ENCODE results near the gene ITCH. TPM values are rescaled to one million over a fixed set of nuclear protein-coding genes. Genes with fewer than 3 reads are reported as not detected.
"Not testable (repeated sequence)": the region's sequence is repeated elsewhere in the genome, so short reads cannot be mapped to it uniquely, and the experiment has no call there.

Gene ITCH
- total RNA-seq, 1 donor from 2014 or later: 39.8 TPM

DNA sequence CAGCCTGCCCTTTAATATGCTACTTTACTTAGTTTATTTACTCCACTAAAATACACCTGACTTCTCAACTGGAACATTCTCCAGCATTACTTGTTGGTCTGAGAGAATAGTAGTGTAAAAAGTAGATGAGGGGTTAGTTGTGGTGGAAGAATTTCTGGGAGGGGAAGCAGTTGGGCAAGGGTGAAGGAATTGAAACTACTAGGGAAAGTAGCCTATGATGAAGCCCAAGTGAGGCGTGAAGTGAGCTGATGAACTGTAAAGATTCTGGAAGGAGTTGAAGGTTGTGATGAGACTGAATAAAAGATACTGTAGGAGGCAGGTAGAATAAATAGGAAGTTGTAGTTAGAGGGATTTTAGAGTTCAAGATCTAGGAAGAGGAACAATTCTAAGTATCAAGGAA, 72.5 kb downstream of the ITCH start:
- intact Hi-C loops (cut with DNase I): loop anchor here (5.0 kb wide), 1 partner anchor 73 kb away; the partner anchor contains the start of gene ITCH
- ATAC-seq (no peak), DNase-seq (ENCODE audit: missing footprints) (no peak)

GRCh38 chr20:34437330-34437986, 74.4 kb downstream of the ITCH start:
- intact Hi-C loops (cut with DNase I): loop anchor here (5.0 kb wide), 1 partner anchor 75 kb away; the partner anchor contains the start of gene ITCH
- peak; percentile 75 for ATAC-seq
- no peak for DNase-seq (ENCODE audit: missing footprints)

GRCh38 chr20:34439168-34439567, 76.1 kb downstream of the ITCH start:
- intact Hi-C loops (cut with DNase I): loop anchor here (5.0 kb wide), 1 partner anchor 77 kb away; the partner anchor contains the start of gene ITCH
- ATAC-seq (no peak), DNase-seq (ENCODE audit: missing footprints) (no peak)

DNA sequence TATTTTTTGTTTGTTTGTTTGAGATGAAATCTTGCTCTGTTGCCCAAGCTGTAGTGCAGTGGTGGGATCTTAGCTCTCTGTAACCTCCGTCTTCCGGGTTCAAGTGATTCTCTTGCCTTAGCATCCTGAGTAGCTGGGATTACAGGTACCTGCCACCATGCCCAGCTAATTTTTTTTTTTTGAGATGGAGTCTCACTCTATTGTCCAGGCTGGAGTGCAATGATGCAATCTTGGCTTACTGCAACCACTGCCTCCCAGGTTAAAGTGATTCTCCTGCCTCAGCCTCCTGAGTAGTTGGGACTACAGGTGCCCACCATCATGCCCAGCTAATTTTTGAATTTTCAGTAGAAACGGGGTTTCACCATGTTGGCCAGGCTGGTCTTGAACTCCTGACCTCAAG, 78.3 kb downstream of the ITCH start:
- ATAC-seq; DNase-seq (ENCODE audit: missing footprints); intact Hi-C loops (cut with DNase I): not testable (repeated sequence)

DNA sequence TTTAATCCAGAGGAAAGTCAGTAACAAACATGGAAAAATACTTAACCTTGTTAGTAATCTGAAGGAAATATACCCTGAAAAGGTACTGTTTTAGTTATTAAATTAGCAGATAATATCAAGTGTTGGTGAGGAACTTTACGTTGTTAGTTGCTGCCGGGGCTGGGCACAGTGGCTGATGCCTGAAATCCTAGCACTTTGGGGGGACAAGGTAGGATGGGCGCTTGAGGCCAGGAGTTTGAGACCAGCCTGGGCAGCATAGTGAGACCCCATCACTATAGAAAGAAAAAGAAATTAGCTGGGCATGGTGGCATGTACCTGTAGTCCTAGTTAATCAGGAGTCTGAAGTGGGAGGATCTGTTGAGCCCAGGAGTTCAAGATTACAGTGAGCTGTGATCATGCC, 80.5 kb downstream of the ITCH start:
- intact Hi-C loops (cut with DNase I): no loop called here
- DNase-seq (ENCODE audit: missing footprints) (no peak), ATAC-seq (no peak)

GRCh38 chr20:34445177-34446065, 82.3 kb downstream of the ITCH start:
- DNase-seq (ENCODE audit: missing footprints) (no peak), ATAC-seq (no peak)
- intact Hi-C loops (cut with DNase I): no loop called here

GRCh38 chr20:34448517-34448916, 85.4 kb downstream of the ITCH start:
- intact Hi-C loops (cut with DNase I): no loop called here
- DNase-seq (ENCODE audit: missing footprints) (no peak), ATAC-seq (no peak)

- ATAC-seq: no peak
- intact Hi-C loops (cut with DNase I): no loop called here
- no peak for DNase-seq (ENCODE audit: missing footprints)
Measured at GRCh38 chr20:34449674-34450592, 86.9 kb downstream of the ITCH start.

DNA sequence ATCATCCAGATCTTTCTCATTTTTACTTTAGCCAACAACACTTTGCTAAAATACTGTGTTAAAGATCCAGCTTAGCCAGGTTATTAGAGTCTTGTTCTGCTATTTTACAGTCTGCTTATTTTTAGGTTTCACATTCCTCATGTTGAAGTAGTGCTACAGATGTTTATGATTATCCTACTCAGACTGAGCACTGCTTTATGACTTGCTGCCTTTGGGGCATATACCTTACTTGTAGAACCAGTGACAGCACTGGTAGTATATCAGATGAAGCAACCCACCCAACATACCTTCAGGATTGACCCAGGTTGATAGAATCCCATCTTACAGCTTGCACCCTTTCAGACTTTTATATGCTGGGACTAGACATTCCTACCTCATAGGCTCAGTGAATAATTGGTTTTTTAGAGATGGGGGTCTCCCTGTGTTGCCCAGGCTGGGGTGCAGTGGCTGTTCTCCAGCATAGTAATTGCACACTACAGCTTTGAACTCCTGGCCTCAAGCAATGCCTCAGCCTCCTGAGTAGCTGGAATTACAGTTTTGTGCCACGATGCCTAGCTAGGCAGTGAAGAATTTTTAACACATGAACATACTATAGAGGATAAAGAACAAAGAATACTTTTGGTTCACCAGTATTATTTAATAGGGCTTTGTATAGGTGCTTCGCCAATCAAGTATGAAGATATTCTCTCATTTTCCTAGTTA, 89.4 kb downstream of the ITCH start:
- DNase-seq (ENCODE audit: missing footprints) (no peak), ATAC-seq (no peak)
- intact Hi-C loops (cut with DNase I): no loop called here

GRCh38 chr20:34458631-34459030, 95.6 kb downstream of the ITCH start:
- ATAC-seq (no peak), DNase-seq (ENCODE audit: missing footprints) (no peak)
- intact Hi-C loops (cut with DNase I): no loop called here

DNA sequence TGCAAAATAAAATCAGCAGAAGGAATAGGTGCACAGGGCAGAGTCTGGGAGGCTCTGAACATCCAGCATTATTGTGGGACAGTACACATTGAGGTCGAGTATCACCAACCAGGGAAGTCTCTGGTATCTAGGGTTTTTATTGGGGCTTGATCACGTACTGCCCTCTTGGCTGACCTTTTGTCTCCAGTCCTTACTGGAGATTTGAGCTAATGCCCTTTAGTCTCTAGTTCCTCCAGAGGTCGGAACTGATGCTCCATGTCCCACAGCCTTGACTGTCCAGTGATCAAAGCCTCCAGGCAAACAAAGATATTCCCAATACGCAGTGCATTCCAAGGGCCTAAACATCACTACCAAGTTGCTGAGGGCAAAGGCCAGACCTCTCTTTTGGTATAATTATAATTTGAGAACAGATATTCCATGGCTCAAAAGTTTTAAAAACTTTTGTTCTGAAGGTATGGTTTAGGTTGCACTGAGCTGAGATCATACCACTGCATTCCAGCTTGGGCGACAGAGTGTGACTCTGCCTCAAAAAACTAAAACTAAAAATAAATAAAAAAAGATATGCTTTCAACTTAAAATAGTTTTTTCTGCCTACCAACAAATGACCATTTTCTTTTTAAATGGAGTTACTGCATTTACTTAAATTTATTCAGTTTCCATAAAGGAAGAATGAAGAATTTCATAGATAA, 96.3 kb downstream of the ITCH start:
- DNase-seq (ENCODE audit: missing footprints) (no peak), ATAC-seq (peak; percentile 13)
- intact Hi-C loops (cut with DNase I): no loop called here

GRCh38 chr20:34461779-34462087, 98.7 kb downstream of the ITCH start:
- ATAC-seq (no peak), DNase-seq (ENCODE audit: missing footprints) (no peak)
- intact Hi-C loops (cut with DNase I): no loop called here

DNA sequence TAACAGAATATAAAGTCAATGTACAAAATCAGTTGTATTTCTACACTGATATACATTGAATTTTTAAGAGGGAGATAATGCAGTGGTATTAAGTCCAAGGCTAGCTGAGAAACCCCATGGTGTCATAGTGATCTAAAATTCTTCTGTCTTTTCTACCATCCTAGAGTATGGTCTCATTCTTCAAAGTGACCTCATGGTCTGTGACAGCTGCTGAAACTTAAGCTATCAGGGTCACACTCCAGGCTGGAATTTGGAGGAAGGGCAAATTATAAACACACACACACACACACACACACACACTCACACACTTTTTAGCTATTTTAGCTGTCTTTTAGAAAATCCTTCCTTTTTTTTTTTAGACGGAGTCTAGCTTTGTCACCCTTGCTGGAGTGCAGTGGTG, 105.9 kb downstream of the ITCH start:
- DNase-seq (ENCODE audit: missing footprints) (no peak), ATAC-seq (no peak)
- intact Hi-C loops (cut with DNase I): no loop called here

- DNase-seq (ENCODE audit: missing footprints) (no peak), ATAC-seq (no peak)
- intact Hi-C loops (cut with DNase I): no loop called here
Measured at GRCh38 chr20:34472246-34472925, 109.3 kb downstream of the ITCH start.

DNA sequence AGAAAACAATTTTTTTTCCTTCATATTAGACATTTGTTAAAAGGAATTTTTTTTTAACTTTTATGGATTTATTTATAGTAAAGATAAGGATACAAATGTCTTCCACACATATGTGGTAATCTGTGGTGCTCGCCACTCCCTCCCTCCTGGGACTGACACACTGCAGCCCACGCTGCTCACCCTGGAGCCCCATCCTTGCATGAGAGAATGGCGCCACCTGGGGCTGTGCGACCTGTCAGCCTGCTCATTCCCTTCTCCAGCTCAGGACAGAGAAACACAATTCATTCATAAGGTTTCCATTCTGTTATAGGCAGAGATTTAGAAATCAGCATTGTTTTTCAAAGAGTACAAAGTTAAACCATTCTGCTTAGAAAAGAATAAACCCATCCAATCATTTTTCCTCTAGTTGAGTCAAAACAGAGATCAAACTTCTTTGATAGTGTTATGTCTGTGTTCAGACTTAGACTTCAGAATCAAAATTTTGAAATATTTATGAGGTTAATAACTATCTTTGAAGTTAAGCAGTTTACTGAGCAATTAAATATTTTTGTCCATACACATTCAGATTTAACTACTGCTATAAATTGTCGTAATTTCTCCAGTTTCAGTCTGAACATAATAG, 110.3 kb downstream of the ITCH start:
- DNase-seq (ENCODE audit: missing footprints): no peak
- intact Hi-C loops (cut with DNase I): no loop called here

GRCh38 chr20:34475979-34476736, 113.1 kb downstream of the ITCH start:
- peak; percentile 75 for DNase-seq (ENCODE audit: missing footprints)
- intact Hi-C loops (cut with DNase I): loop anchor here (2.0 kb wide), 1 partner anchor 163 kb away; no protein-coding TSS in a partner anchor
- peak; percentile 93 for ATAC-seq

More for the DNA sequence above, 110.3 kb downstream of the ITCH start:
- peak; percentile 71 for ATAC-seq
